OCI-LY3 (cell line): ENCODE data around the gene PEAK1.

Experiments used
- H2AFZ ChIP-seq: fragments of 200-600, 300-600 bp; shearing (Covaris generic); 2 replicates; pipeline ENCODE4 v1.6.0; 2014; ENCODE audit warnings: antibody characterized with exemption, low read depth, low read length
- H3K27ac ChIP-seq: fragments of 200-600, 300-600 bp; sonication (generic); 2 replicates; pipeline ENCODE4 v1.5.1; 2014; ENCODE audit warnings: mild to moderate bottlenecking, low read length, moderate library complexity, mixed read lengths
- H3K27me3 ChIP-seq: fragments of 200-600, 300-600 bp; sonication (generic); 2 replicates; pipeline ENCODE4 v1.6.1; 2014; ENCODE audit warnings: low read depth, low read length, mixed read lengths
- H3K36me3 ChIP-seq: fragments of 200-600, 300-600 bp; sonication (generic); replicated peaks from 2 replicates; pipeline ENCODE3; 2014; ENCODE audit warnings: low read depth, low read length, mixed read lengths
- H3K4me1 ChIP-seq: fragments of 300-600, 200-600 bp; sonication (generic); 2 replicates; pipeline ENCODE4 v1.6.1; 2014; ENCODE audit warnings: low read length, mixed read lengths
- H3K4me2 ChIP-seq: fragments of 200-600, 300-600 bp; sonication (generic); 2 replicates; pipeline ENCODE4 v1.6.1; 2014; ENCODE audit warnings: low read length, mixed read lengths
- H3K4me3 ChIP-seq: fragments of 300-600, 200-600 bp; sonication (generic); 2 replicates; pipeline ENCODE4 v1.5.1; 2014; ENCODE audit warnings: antibody characterized with exemption, mild to moderate bottlenecking, low read length, moderate library complexity
- H3K79me2 ChIP-seq: fragments of 300-600, 200-600 bp; shearing (Covaris generic); 2 replicates; pipeline ENCODE4 v1.6.1; 2014; ENCODE audit warnings: mild to moderate bottlenecking, low read length, mixed read lengths
- H3K9ac ChIP-seq: fragments of 300-600, 200-600 bp; shearing (Covaris generic); 2 replicates; pipeline ENCODE4 v1.6.0; 2014; ENCODE audit warnings: mild to moderate bottlenecking, low read length, moderate library complexity
- H3K9me3 ChIP-seq: fragments of 200-600, 300-600 bp; shearing (Covaris generic); 2 replicates; pipeline ENCODE4 v1.6.1; 2014; ENCODE audit warnings: low read length, mixed read lengths; ENCODE audit not compliant: insufficient read depth
- H4K20me1 ChIP-seq: fragments of 200-600, 300-600 bp; sonication (generic); 2 replicates; pipeline ENCODE4 v1.6.1; 2016; ENCODE audit warnings: low read length, mixed read lengths; ENCODE audit not compliant: insufficient read depth
- EZH2phosphoT487 ChIP-seq: fragments of 200-600 bp; shearing (Covaris generic); IDR thresholded peaks from 2 replicates; pipeline ENCODE4 v1.6.1; 2018; ENCODE audit warnings: antibody characterized with exemption, mixed run types, low read depth
- TF ChIP-seq, protein P1 (sequence below): fragments of 200-600, 300-600 bp; sonication (generic); IDR thresholded peaks from 2 replicates; pipeline ENCODE4 v1.5.1; 2014; ENCODE audit warnings: antibody characterized with exemption, low read length, low read depth

Gene PEAK1

DNA sequence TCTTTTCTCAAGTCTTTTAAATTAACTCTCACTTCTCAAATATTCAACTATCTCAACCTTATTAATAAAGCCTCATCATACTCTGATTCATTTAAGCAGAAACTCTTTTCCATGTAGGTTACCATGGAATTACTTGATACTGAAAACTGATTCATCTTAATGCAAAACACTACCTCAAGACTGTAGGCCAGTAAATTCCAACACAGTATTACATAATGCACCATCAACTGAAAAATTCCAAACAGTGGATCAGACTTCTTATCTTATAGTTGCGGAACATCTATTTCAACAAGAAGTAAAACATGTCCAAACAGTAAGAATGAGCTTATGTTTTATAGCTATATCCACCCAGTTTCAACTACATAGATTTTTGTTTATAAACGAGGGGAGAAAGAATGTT is 124.5 kb downstream of the PEAK1 start:
- no peak overlapping the region for H3K27ac ChIP-seq
- no peaks in the 10 kb centered on the region for H3K36me3 ChIP-seq

DNA sequence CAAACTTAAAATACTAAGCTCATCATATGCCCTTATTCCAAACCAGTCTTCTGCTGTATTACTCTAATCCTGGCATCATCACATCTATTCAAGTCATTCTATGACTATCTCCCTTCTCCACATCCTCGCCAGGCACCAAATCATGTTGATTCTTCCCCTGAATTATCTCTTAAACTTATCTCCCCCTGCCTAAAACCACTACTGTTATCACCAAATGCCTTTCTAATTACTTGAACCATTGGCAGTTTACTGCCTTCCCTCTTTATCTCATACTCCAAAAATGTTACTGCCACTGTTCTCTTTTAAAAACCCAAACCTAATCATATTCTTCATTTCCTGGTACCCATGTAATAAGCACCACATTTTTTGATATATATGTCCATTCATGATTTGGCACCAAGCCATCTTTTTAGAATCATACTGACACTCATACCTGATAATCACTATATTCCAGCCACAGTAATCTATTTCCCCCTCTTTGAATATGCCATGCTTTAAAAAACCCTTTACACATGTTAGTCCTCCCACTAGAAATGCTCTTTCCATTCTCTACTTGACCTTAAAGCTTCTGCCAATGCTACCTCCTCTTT is 126.8 kb downstream of the PEAK1 start:
- H3K4me3 ChIP-seq = no peak overlapping the region
- H3K79me2 ChIP-seq = no peaks in the 10 kb centered on the region
- no peak overlapping the region for H3K27ac ChIP-seq

More for the DNA sequence above, 124.5 kb downstream of the PEAK1 start:
- Histone ChIP-seq H4K20me1 (no peaks in the 10 kb centered on the region), H3K4me1 (no peaks in the 10 kb centered on the region), H2AFZ (no peak overlapping the region), H3K9me3 (no peaks in the 10 kb centered on the region), H3K27me3 (no peaks in the 10 kb centered on the region), H3K4me2 (no peak overlapping the region), H3K79me2 (no peaks in the 10 kb centered on the region), H3K9ac (no peak overlapping the region), H3K4me3 (no peak overlapping the region)
- TF ChIP-seq EZH2phosphoT487 = no peak
- TF ChIP-seq, protein P1, sequence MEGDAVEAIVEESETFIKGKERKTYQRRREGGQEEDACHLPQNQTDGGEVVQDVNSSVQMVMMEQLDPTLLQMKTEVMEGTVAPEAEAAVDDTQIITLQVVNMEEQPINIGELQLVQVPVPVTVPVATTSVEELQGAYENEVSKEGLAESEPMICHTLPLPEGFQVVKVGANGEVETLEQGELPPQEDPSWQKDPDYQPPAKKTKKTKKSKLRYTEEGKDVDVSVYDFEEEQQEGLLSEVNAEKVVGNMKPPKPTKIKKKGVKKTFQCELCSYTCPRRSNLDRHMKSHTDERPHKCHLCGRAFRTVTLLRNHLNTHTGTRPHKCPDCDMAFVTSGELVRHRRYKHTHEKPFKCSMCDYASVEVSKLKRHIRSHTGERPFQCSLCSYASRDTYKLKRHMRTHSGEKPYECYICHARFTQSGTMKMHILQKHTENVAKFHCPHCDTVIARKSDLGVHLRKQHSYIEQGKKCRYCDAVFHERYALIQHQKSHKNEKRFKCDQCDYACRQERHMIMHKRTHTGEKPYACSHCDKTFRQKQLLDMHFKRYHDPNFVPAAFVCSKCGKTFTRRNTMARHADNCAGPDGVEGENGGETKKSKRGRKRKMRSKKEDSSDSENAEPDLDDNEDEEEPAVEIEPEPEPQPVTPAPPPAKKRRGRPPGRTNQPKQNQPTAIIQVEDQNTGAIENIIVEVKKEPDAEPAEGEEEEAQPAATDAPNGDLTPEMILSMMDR = no peak

DNA sequence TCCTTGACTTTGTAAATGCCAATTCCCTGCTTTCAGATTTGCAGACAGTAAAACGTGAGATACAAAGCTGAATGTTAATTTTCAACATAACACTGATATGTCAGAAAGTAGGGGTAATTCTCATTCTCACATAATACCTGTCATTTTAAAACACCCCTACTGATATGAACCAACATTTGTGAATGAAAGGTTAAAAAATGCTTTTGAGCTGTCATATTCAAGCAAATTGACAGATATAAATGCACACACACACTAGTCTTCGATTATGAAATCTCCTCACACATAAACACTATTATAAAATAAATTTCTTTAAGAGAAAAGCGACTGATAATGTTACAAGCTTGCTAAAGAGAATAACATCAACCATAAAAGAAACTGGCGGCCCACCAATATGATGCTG is 128.8 kb downstream of the PEAK1 start:
- TF ChIP-seq EZH2phosphoT487 = no peak
- TF ChIP-seq, protein P1 = no peak
- no peaks in the 10 kb centered on the region for H4K20me1 ChIP-seq
- no peak overlapping the region for H3K4me3 ChIP-seq
- no peak overlapping the region for H3K9ac ChIP-seq
- H3K27me3 ChIP-seq = no peaks in the 10 kb centered on the region
- no peak overlapping the region for H3K4me2 ChIP-seq
- no peaks in the 10 kb centered on the region for H3K9me3 ChIP-seq
- H3K27ac ChIP-seq = no peak overlapping the region
- no peaks in the 10 kb centered on the region for H3K79me2 ChIP-seq
- no peaks in the 10 kb centered on the region for H3K36me3 ChIP-seq
- no peak overlapping the region for H2AFZ ChIP-seq
- H3K4me1 ChIP-seq = no peaks in the 10 kb centered on the region

More for the DNA sequence above, 126.8 kb downstream of the PEAK1 start:
- Histone ChIP-seq H3K9me3 (no peaks in the 10 kb centered on the region), H3K4me2 (no peak overlapping the region), H3K4me1 (no peaks in the 10 kb centered on the region), H3K36me3 (no peaks in the 10 kb centered on the region), H2AFZ (no peak overlapping the region), H3K9ac (no peak overlapping the region), H3K27me3 (no peaks in the 10 kb centered on the region), H4K20me1 (no peaks in the 10 kb centered on the region)
- TF ChIP-seq, protein P1 = no peak
- no peak for TF ChIP-seq EZH2phosphoT487

DNA sequence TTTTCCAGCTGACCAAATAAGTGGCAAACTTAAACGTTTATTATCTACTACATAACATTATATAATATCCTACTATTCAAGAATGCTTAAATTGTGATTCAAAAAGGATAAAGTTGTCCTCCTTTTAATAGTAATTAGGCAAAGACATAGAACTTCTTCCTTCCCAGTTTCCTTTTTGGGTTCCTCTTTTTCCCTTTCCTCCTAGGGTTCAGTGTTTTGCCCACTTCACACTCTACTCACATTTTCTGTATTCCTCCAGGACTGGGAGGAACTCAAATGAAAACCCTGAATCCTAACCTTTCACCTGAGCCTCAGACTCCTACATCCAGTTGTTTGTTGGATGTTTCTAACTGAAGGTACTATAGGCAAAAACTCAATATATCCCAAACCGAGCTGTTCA is 132.5 kb downstream of the PEAK1 start:
- Histone ChIP-seq H3K27me3 (no peaks in the 10 kb centered on the region), H3K4me2 (no peak overlapping the region)
- no peak for TF ChIP-seq EZH2phosphoT487
- TF ChIP-seq, protein P1 = no peak

More for the DNA sequence above, 132.5 kb downstream of the PEAK1 start:
- Histone ChIP-seq H3K4me1 (no peaks in the 10 kb centered on the region), H3K27ac (no peak overlapping the region), H3K79me2 (no peaks in the 10 kb centered on the region), H2AFZ (no peak overlapping the region), H3K9me3 (no peaks in the 10 kb centered on the region), H4K20me1 (no peaks in the 10 kb centered on the region), H3K4me3 (no peak overlapping the region), H3K36me3 (no peaks in the 10 kb centered on the region), H3K9ac (no peak overlapping the region)
